ENCODE data around the gene DOCK2.
A peak's percentile ranks its signal among the peaks of the same experiment; 100 is the strongest.

Gene DOCK2

GRCh38 chr5:169856571-169856970 is 219.5 kb downstream of the DOCK2 start:
- DNase-seq, result peak in 1 of 58 donors; percentile 31

- no peak for DNase-seq
These were observed 223.5 kb downstream of the DOCK2 start for GRCh38 chr5:169860585-169860984.

GRCh38 chr5:169861433-169861832 is 224.4 kb downstream of the DOCK2 start:
- DNase-seq, result no peak

- no peak for DNase-seq
These were observed 224.9 kb downstream of the DOCK2 start for GRCh38 chr5:169861934-169862333.

GRCh38 chr5:169862391-169862811 is 225.3 kb downstream of the DOCK2 start:
- DNase-seq, result peak in 1 of 58 donors; percentile 18

GRCh38 chr5:169864483-169864882 is 227.4 kb downstream of the DOCK2 start:
- no peak for DNase-seq

GRCh38 chr5:169867347-169867746 is 230.3 kb downstream of the DOCK2 start:
- no peak for DNase-seq

GRCh38 chr5:169869066-169869465 is 232.0 kb downstream of the DOCK2 start:
- no peak for DNase-seq

GRCh38 chr5:169870211-169870610 is 233.1 kb downstream of the DOCK2 start:
- DNase-seq, result no peak

- no peak for DNase-seq
These were observed 234.9 kb downstream of the DOCK2 start for GRCh38 chr5:169871826-169872490.

- peak in 43 of 58 donors; percentile 4 to 74 (median 25) for DNase-seq
These were observed 236.6 kb downstream of the DOCK2 start for GRCh38 chr5:169873642-169874041.

- no peak for DNase-seq
These were observed 237.5 kb downstream of the DOCK2 start for GRCh38 chr5:169874621-169875020.

- DNase-seq, result peak in 4 of 58 donors; percentile 5 to 36 (median 22)
These were observed 238.1 kb downstream of the DOCK2 start for GRCh38 chr5:169875091-169875728.

GRCh38 chr5:169875731-169876130 is 238.7 kb downstream of the DOCK2 start:
- DNase-seq, result no peak

GRCh38 chr5:169876386-169876785 is 239.3 kb downstream of the DOCK2 start:
- DNase-seq, result no peak

GRCh38 chr5:169880012-169880663 is 243.1 kb downstream of the DOCK2 start:
- no peak for DNase-seq

GRCh38 chr5:169880785-169881184 is 243.7 kb downstream of the DOCK2 start:
- DNase-seq, result no peak

GRCh38 chr5:169881702-169882303 is 244.7 kb downstream of the DOCK2 start:
- DNase-seq, result no peak

- no peak for DNase-seq
These were observed 249.0 kb downstream of the DOCK2 start for GRCh38 chr5:169886033-169886432.

GRCh38 chr5:169886677-169887076 is 249.6 kb downstream of the DOCK2 start:
- DNase-seq, result no peak

- no peak for DNase-seq
These were observed 252.5 kb downstream of the DOCK2 start for GRCh38 chr5:169889572-169889971.

GRCh38 chr5:169893010-169893409 is 255.9 kb downstream of the DOCK2 start:
- no peak for DNase-seq

All from anterior cingulate cortex (tissue), 58 donors.